Cardiac muscle cell (in vitro differentiated cells and primary cell): ENCODE data around the gene PRUNE2. TPM values are rescaled to one million over a fixed set of nuclear protein-coding genes. Genes with fewer than 3 reads are reported as not detected.

Experiments
- DNase-seq, 2 donors: peaks; one replicate each; pipeline versions ENCODE4 v3.0.0 to v3.0.0-alpha.2; 2010 to 2017; ENCODE audit warnings: low read depth in 1 of 2, low spot score in 1 of 2
- H3K27ac ChIP-seq: fragments of 200-600 bp; sonication (generic); 2 replicates; pipeline ENCODE4 v1.5.1; 2016
- H3K27me3 ChIP-seq: fragments of 200-600 bp; sonication (generic); 2 replicates; pipeline ENCODE4 v1.6.0; 2016; ENCODE audit warnings: control low read depth
- H3K36me3 ChIP-seq: fragments of 200-600 bp; sonication (generic); 2 replicates; pipeline ENCODE4 v1.5.1; 2016; ENCODE audit warnings: control low read depth
- H3K4me1 ChIP-seq: fragments of 200-600 bp; sonication (generic); 2 replicates; pipeline ENCODE4 v1.8.1; 2017; ENCODE audit warnings: low read depth, mild to moderate bottlenecking, mixed run types
- H3K4me3 ChIP-seq: fragments of 200-600 bp; sonication (generic); 2 replicates; pipeline ENCODE4 v1.5.1; 2016; ENCODE audit warnings: mild to moderate bottlenecking
- H3K9me3 ChIP-seq: fragments of 200-600 bp; sonication (generic); 2 replicates; pipeline ENCODE4 v1.5.1; 2017; ENCODE audit warnings: low read depth, mild to moderate bottlenecking, control low read depth
- CTCF ChIP-seq: IDR thresholded peaks from 2 replicates; pipeline ENCODE4 v1.5.1; 2012; ENCODE audit warnings: low read depth, mild to moderate bottlenecking, low read length
- polyA plus RNA-seq: library from polyadenylated mRNA; unstranded; fragments of >200 nt; fragmentation: Nextera tagmentation; extraction: Ambion mirVana; gene quantifications from 2 replicates; pipeline ENCODE4 v1.2.1, GENCODE V29; 2016
- total RNA-seq: library from RNA; depleted of rRNA; stranded (reverse); fragments of >200 nt; gene quantifications from 2 replicates; pipeline ENCODE4 v1.2.3, GENCODE V29; 2016

The PRUNE2 gene
- total and polyA plus RNA-seq, 2 experiments from 2014 or later = 5.5 to 14.4 TPM

- Histone ChIP-seq H3K36me3 (no peaks in the 10 kb centered on the region), H3K27ac (no peak overlapping the region), H3K27me3 (peaks cover 2% of the 10 kb centered on the region), H3K4me1 (no peaks in the 10 kb centered on the region), H3K4me3 (no peak overlapping the region), H3K9me3 (no peaks in the 10 kb centered on the region)
- no peak for DNase-seq
- no peak for TF ChIP-seq CTCF
Observed at GRCh38 chr9:76893395-76893932, 12.4 kb downstream of the PRUNE2 start.

GRCh38 chr9:76891874-76892273 is 14.0 kb downstream of the PRUNE2 start:
- TF ChIP-seq CTCF = no peak
- H3K27ac ChIP-seq = no peak overlapping the region
- no peak for DNase-seq
- H3K36me3 ChIP-seq = no peaks in the 10 kb centered on the region
- no peaks in the 10 kb centered on the region for H3K4me1 ChIP-seq
- H3K27me3 ChIP-seq = peaks cover 2% of the 10 kb centered on the region
- H3K4me3 ChIP-seq = no peak overlapping the region
- no peaks in the 10 kb centered on the region for H3K9me3 ChIP-seq

GRCh38 chr9:76891279-76891678 is 14.6 kb downstream of the PRUNE2 start:
- no peak overlapping the region for H3K4me3 ChIP-seq
- peaks cover 2% of the 10 kb centered on the region for H3K27me3 ChIP-seq
- no peak overlapping the region for H3K27ac ChIP-seq
- no peaks in the 10 kb centered on the region for H3K4me1 ChIP-seq
- H3K9me3 ChIP-seq = no peaks in the 10 kb centered on the region
- TF ChIP-seq CTCF = no peak
- no peak for DNase-seq
- no peaks in the 10 kb centered on the region for H3K36me3 ChIP-seq

GRCh38 chr9:76887951-76888350 is 18.0 kb downstream of the PRUNE2 start:
- no peak for TF ChIP-seq CTCF
- H3K4me1 ChIP-seq = no peaks in the 10 kb centered on the region
- no peak overlapping the region for H3K4me3 ChIP-seq
- no peaks in the 10 kb centered on the region for H3K9me3 ChIP-seq
- no peak overlapping the region for H3K27ac ChIP-seq
- H3K27me3 ChIP-seq = no peaks in the 10 kb centered on the region
- H3K36me3 ChIP-seq = no peaks in the 10 kb centered on the region
- no peak for DNase-seq

- Histone ChIP-seq H3K4me3 (no peak overlapping the region), H3K36me3 (no peaks in the 10 kb centered on the region), H3K27ac (no peak overlapping the region), H3K9me3 (no peaks in the 10 kb centered on the region), H3K27me3 (no peaks in the 10 kb centered on the region), H3K4me1 (no peaks in the 10 kb centered on the region)
- no peak for DNase-seq
- no peak for TF ChIP-seq CTCF
Observed at GRCh38 chr9:76887003-76887821, 18.7 kb downstream of the PRUNE2 start.
